KG1 (cell line): ENCODE data around the gene MAGEA8.
"Not testable (repeated sequence)": the region's sequence is repeated elsewhere in the genome, so short reads cannot be mapped to it uniquely, and the experiment has no call there.

Experiments
- DNase-seq: peaks from one replicate; lab custom pipeline; 2025; lab: John Stamatoyannopoulos, UW

MAGEA8 gene, protein sequence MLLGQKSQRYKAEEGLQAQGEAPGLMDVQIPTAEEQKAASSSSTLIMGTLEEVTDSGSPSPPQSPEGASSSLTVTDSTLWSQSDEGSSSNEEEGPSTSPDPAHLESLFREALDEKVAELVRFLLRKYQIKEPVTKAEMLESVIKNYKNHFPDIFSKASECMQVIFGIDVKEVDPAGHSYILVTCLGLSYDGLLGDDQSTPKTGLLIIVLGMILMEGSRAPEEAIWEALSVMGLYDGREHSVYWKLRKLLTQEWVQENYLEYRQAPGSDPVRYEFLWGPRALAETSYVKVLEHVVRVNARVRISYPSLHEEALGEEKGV

DNA sequence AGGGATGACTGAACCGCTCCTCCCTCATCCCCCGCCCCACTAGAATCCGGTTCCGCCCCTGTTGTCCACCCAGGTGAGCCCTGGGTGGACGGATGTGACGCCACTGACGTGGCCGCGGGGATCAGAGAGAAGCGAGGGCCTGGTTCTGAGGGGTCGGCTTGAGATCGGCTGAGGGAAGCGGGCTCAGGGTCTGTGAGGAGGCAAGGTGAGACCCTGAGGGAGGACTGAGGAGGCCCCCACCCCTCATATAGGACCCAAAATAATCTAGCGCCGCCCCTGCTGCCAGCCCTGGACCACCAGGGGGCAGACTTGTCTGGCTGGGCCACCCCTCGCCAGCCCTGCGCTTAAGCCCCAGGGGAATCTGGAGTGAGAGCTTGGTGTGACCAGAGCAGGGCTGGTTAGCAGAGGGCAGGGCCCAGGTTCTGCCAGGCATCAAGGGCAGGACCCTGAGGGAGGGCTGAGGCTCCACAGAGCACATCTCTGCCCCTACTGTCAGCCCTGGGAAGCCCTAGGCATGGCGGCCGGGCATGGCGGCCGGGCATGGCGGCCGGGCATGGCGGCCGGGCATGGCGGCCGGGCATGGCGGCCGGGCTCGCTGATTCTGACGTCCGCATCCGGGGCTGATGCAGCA lies at the start of gene MAGEA8:
TSS of gene MAGEA8 (plus strand) at position 103 of the 631 bp plus-strand sequence. CDS start 3,090 bp downstream, outside the sequence.
- DNase-seq, result no peak

DNA sequence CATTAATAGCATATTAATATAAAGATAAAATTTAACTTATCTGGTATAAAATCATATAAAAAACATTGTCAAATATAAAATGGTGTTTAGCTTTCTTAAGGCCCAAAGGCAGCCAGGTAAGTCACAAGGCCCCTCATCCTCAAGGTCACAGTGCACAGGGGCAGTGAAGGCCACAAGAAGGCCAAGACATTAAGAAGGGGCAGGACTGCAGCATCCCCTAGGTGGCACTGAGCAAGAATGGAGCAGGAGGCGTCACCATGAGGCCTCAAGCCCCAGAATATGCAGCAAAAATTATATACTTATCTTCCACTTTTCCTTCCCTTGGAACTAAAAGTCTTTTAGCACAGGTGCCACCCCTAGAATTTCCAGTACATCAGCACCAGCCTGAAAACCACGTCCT lies 49.5 kb upstream of the MAGEA8 start:
- no peak for DNase-seq

DNA sequence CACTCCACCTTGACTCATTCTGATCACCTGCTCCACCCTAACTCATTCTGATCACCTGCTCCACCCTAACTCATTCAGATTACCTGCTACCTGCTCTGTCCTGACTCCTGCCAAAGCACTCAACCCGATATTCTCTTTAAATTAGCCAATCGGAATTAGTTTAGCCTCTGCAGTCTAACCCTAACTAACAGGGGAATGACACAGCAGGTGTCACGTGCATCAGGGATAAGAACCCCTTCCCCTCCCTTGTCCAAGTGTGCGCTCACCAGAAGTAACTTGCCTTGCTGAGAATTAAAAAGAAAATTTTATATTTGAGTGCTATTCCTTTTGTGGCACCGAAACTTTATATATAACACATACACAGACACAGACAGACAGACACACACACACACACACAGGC lies 44.3 kb upstream of the MAGEA8 start:
- not testable (repeated sequence) for DNase-seq

DNA sequence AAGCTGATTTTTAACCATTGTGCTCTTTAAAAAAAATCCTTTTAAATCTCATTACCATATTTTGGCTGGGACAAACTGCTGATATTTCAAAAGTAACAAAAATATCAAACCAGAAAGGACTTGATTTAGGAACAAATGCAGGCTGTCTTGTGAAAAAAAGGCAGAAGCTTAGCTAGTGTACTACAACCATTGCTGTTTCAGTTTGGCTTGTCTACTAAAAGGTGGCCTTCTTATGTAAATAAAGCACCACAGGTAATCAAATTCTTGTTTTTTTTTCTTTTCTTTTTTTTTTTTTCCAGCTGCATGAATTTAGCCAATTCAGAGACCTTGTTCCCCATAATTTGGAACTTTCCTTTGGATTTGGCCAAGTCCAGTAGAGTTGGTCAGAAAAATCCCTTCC lies 43.8 kb upstream of the MAGEA8 start:
- no peak for DNase-seq

DNA sequence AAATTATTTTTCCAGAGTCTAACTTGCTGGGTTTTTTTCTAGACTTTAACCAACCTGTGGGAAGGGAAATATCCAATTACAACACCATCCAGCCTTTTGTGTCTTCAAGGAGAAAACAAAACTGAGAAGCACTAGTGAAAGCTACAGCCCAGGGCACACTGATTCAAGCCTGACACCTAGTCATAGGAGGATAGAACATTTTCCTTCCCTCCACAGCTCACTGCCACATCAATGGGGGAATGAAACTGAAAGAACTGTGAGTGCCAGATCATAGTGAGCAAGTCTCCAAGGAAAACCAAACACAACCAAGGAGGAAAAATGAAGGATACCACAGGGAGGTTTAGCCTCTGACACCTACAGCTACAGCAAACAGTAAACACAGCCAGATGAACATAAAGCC lies 43.3 kb upstream of the MAGEA8 start:
- no peak for DNase-seq

DNA sequence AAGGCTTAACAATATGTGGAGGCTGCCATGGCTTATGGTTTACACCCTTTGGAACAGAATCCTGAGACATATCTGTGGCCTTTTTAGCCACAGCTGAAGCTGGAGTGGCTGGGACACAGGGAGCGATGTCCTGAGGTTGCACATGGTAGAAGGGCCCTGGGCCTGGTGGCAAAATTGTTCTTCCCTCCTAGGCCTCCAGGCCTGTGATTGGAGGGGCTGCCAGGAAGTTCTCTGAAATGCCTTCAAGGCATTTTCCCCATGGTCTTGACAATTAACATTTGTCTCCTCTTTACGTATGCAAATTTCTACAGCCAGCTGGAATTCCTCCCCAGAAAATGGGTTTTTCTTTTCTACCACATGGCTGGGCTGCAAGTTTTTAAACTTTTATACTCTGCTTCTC lies 39.1 kb upstream of the MAGEA8 start:
- no peak for DNase-seq

- no peak for DNase-seq
Observed at GRCh38 chrX:149845385-149845784, 35.6 kb upstream of the MAGEA8 start.

DNA sequence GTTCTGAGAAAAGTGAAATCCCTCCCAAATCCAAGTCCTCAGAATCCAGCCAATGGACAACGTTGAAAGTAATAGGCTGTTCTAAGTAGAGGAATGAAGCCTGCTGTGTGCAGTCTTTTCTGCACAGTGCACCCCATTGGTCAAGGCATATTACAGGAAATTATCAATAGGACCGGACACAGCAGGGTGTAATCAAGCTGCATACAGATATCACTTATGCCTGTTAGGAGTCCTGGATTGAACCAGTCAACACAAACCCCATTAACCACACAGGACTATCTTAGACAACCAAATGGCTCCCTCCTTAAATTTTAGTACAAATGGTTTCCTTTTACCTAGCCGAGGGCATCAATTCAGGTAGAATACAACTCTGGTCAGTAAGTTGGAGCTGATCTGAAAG lies 34.2 kb upstream of the MAGEA8 start:
- DNase-seq, result no peak

GRCh38 chrX:149848855-149849254 lies 32.1 kb upstream of the MAGEA8 start:
- DNase-seq, result no peak

DNA sequence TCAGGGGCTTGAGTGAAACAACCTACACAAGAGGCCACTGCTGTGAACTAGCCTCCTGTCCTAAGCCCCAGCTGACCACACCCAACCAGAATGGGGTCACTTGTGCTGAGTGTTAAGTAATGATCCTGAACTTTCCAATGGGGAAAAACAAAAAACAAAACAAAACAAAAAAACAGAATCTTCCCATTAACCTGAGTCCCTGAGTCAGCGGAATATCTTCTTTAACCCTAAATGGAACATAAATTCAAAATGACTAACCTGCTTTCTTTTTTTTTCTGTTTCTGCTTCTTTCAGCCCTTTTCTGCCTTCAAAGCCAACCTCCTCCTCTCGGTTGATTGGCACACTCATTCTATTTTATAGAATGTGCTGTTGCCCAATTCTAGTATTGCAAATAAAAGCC lies 31.2 kb upstream of the MAGEA8 start:
- no peak for DNase-seq

- DNase-seq, result no peak
Observed at GRCh38 chrX:149851864-149852263, 29.1 kb upstream of the MAGEA8 start.

- no peak for DNase-seq
Observed at GRCh38 chrX:149853925-149854324, 27.1 kb upstream of the MAGEA8 start.

- DNase-seq, result no peak
Observed at GRCh38 chrX:149858592-149858991, 22.4 kb upstream of the MAGEA8 start.

- DNase-seq, result no peak
Observed at GRCh38 chrX:149860445-149860844, 20.5 kb upstream of the MAGEA8 start.

DNA sequence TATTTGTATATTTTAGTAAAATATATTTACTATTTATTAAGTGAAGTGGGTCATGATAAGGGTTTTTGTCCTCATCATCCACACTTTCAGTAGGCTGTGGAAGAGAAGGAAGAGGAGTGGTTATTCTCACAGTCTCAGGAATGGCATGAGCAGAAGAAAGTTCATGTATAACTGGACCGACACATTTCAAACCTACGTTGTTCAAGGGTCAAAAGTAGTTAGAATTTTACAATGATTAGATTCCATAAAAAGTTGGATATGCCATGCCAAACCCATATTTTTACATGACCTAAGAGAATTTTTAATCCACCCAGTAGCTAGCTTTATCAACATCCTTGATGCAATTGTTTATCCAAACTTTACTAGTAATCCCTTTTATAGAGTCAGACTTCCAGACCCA lies 15.6 kb upstream of the MAGEA8 start:
- no peak for DNase-seq

DNA sequence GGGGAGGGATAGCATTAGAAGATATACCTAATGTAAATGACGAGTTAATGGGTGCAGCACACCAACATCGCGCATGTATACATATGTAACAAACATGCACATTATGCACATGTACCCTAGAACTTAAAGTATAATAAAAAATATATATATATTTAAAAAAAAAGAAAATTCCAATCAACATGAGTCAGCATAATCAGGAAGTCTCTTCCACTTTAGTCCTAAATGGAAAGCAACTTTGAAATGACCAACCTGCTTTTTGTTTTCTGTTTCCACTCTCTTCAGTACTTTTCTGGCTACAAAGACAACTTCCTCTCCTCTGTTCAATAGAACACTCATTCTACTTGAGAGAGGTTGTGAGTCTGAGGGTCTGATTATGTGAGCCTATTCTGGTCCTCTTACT lies 13.5 kb upstream of the MAGEA8 start:
- DNase-seq, result no peak

DNA sequence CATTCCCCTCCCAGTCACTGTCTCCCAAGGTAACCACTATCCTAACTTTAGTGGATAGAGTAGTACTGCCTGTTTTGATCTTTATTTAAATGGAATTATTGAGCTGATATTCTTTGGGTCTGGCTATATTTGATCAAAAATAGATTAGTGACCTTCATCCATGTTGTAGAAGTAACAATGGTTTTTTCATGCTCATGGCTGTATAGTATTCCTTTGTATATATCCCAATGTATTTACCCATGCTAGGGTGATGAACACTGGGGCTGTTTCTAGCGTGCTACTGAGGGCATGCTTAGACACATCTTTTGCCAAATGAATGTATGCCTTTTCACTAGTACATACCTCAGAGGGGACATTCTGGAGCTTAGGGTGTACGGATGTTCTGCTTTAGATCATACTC lies 10.1 kb upstream of the MAGEA8 start:
- no peak for DNase-seq

GRCh38 chrX:149871433-149871832 lies 9.6 kb upstream of the MAGEA8 start:
- DNase-seq, result no peak

GRCh38 chrX:149871940-149872339 lies 9.0 kb upstream of the MAGEA8 start:
- DNase-seq, result no peak

DNA sequence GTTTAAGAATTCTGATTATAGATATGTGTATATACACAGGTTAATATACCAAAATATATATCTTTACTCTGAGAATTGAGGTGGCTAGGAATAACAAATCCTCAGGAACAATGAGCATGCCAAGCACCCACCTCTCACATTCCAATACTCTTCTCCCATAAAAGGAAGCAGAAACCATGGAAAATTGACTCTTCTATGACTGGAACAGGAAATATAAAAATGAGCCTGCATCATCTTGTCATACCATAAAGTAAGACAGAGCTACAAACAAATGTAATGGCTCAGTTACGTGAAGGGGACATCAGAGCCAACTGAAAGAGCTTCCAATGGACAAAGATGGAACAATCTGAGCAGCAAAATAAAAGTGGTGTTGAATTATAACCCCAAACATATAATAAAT lies 3.8 kb upstream of the MAGEA8 start:
- no peak for DNase-seq

- no peak for DNase-seq
Observed at GRCh38 chrX:149877636-149878035, 3.3 kb upstream of the MAGEA8 start.

- DNase-seq, result not testable (repeated sequence)
Observed at GRCh38 chrX:149890828-149891227, 9.8 kb downstream of the MAGEA8 start.

GRCh38 chrX:149898554-149898953 lies 17.6 kb downstream of the MAGEA8 start:
- DNase-seq, result no peak
